ENCODE data around the gene RPS6KA4.

RPS6KA4 gene

DNA sequence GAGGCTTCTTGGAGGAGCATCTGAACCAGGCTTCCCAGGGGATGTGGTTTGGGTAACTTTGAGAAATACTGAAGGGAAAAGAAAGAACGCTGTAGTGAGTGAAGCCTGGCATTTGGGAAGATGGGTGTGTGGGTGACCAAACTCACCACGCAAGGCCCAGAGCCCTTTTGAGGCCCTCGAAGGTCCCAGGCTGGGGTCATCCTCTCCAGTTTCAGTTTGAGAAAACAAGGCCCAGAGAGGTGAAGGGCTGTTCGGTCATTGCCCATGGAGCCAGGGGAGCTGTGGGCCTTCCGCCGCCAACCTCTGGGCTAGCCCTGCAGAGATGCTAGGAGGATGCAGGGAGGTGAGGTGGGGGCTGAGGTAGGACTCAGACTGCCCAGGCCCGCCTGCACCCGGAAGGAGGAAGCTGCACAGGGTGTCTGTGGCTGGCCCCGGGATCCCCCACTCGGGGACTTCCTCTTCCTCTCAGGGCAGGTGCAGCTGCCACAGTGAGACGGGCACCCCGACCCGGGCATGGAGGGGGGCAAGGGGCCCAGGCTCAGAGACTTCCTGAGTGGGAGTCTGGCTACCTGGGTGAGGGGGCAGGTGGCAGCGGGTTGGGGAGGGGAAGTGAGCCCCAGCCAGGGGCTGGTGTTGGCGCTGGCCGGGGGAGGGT is 19.1 kb upstream of the RPS6KA4 start, which contains the start of gene CCDC88B:
TSS of gene CCDC88B (plus strand) at position 451 of the 655 bp plus-strand sequence. CDS start at position 514, 63 bp downstream.
- H3K27ac ChIP-seq: peak within 1 kb of the TSS; percentile 94; the same call in 1 of the 2 replicates
- TF ChIP-seq, protein P1, sequence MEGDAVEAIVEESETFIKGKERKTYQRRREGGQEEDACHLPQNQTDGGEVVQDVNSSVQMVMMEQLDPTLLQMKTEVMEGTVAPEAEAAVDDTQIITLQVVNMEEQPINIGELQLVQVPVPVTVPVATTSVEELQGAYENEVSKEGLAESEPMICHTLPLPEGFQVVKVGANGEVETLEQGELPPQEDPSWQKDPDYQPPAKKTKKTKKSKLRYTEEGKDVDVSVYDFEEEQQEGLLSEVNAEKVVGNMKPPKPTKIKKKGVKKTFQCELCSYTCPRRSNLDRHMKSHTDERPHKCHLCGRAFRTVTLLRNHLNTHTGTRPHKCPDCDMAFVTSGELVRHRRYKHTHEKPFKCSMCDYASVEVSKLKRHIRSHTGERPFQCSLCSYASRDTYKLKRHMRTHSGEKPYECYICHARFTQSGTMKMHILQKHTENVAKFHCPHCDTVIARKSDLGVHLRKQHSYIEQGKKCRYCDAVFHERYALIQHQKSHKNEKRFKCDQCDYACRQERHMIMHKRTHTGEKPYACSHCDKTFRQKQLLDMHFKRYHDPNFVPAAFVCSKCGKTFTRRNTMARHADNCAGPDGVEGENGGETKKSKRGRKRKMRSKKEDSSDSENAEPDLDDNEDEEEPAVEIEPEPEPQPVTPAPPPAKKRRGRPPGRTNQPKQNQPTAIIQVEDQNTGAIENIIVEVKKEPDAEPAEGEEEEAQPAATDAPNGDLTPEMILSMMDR (conservative IDR thresholded peaks at IDR 0.05): no peak

- TF ChIP-seq, protein P1 (conservative IDR thresholded peaks at IDR 0.05): 0 out of 2 replicates have a peak, but pooled peaks have one; percentile 14
- H3K27ac ChIP-seq: peak overlapping the region; percentile 94; the same call in 1 of the 2 replicates
Observed at GRCh38 chr11:64340671-64341335, 18.2 kb upstream of the RPS6KA4 start.

DNA sequence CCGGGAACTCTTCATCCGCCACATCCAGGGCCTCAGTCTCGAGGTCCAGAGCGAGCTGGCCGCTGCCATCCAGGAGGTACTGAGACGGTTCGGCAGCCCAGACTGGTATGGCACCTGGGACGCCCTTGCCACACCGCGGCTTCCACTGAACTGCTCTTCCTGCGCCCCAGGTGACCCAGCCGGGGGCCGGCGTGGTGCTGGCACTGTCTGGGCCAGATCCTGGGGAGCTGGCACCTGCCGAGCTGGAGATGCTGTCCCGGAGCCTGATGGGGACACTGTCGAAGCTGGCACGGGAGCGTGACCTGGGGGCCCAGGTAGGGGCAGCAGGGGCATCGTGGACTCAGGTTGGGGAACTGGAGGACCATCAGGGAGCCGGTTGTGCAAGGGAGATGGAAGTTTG is 17.5 kb upstream of the RPS6KA4 start:
- peak overlapping the region; percentile 94 for H3K27ac ChIP-seq
- TF ChIP-seq, protein P1 (conservative IDR thresholded peaks at IDR 0.05): no peak

DNA sequence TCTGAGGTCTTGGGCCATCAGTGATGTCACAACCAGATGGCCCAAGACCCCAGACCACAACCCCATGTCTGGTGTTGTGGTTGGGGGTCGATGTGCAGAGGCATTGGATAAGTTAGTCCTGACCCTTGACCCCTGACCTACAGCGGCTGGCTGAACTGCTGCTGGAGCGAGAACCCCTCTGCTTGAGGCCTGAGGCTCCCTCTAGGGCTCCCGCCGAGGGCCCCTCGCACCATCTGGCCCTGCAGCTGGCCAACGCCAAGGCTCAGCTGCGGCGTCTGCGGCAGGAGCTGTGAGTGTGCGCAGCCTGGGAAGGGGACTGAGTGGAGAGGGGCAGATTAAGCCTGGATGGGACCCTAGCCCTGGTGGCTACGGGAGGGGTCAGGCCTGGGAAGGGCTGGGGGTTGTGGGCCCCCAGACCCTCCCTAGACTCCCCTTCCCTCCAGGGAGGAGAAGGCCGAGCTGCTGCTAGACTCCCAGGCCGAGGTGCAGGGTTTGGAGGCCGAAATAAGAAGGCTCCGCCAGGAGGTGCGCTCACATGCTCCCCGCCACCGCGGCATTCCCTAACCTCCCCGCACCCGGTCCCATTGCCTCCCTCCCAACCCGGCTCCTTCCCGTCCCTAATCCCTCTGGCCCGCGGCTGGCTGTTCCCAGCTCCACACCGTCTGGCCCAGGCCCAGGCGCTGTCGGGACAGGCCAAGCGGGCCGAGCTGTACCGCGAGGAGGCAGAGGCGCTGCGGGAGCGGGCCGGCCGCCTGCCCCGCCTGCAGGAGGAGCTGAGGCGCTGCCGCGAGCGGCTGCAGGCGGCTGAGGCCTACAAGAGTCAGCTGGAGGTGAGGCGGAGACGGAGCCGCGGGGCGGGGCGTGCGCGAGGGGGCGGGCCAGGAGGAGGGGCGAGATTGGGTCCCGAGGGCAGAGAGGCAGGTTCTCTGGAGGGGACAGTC is 16.8 kb upstream of the RPS6KA4 start:
- H3K27ac ChIP-seq: peak overlapping the region; percentile 94
- TF ChIP-seq, protein P1 (conservative IDR thresholded peaks at IDR 0.05): peak; percentile 97

- TF ChIP-seq, protein P1 (conservative IDR thresholded peaks at IDR 0.05): no peak
- H3K27ac ChIP-seq: peak overlapping the region; percentile 94
Observed at GRCh38 chr11:64342869-64343745, 15.9 kb upstream of the RPS6KA4 start.

GRCh38 chr11:64343767-64344559 is 15.0 kb upstream of the RPS6KA4 start:
- TF ChIP-seq, protein P1 (conservative IDR thresholded peaks at IDR 0.05): peak; percentile 73
- H3K27ac ChIP-seq: peak overlapping the region; percentile 94; the same call in 1 of the 2 replicates
